HepG2 (cell line): Measurements from ENCODE around the gene RTN4. TPM values are rescaled to one million over a fixed set of nuclear protein-coding genes. Genes with fewer than 3 reads are reported as not detected.

Source experiments
- ATAC-seq: fragments of 200-7000 bp; cut with Tn5 transposase; 3 replicates; pipeline ENCODE4 v1.9.1; 2020; ENCODE audit warnings: mild to moderate bottlenecking, moderate library complexity
- BruUV-seq: library from RNA; stranded (reverse); fragments of 400-500 nt; replicated peaks from 2 replicates; lab custom pipeline; 2021; lab: Mats Ljungman, UMichigan
- CTCF ChIA-PET: fragments of 300-600 bp; formaldehyde crosslinking; extraction: SDS; loops from one replicate; lab custom pipeline; 2021; ENCODE audit warnings: low total read pairs, inconsistent platforms, low intra/inter-chr PET ratio; lab: Yijun Ruan, JAX
- POLR2A ChIA-PET: fragments of 350-600 bp; sonication (Branson Sonifier 250); formaldehyde crosslinking; loops from one replicate; lab custom pipeline; 2020; ENCODE audit warnings: antibody characterized with exemption, inconsistent platforms; lab: Yijun Ruan, JAX
- DNase-seq: peaks from one replicate; pipeline ENCODE4 v3.0.0-alpha.2; 2015; ENCODE audit warnings: low spot score
- FAIRE-seq: peaks from 3 replicates; lab custom pipeline; 2011; peaks lifted over from hg19 to GRCh38; lab: Jason Lieb, UNC
- H2AFZ ChIP-seq: one replicate; pipeline ENCODE4 v1.6.1; 2011; ENCODE audit warnings: low read length, inconsistent platforms
- H3K27ac ChIP-seq: fragments of 300-600 bp; 3 replicates; pipeline ENCODE4 v1.8.0; 2011; ENCODE audit warnings: mixed run types, mild to moderate bottlenecking, mixed read lengths, low read length, inconsistent platforms; ENCODE audit not compliant: insufficient read depth; ENCODE audit errors: extremely low read length
- H3K27me3 ChIP-seq, 2 experiments: fragments of 200-600 bp in 1 of 2; 2 replicates in 1 of 2; 3 replicates in 1 of 2; pipeline versions ENCODE4 v1.6.0 to v1.8.0; 2011; ENCODE audit warnings: low read length in 2 of 2, mild to moderate bottlenecking in 2 of 2, moderate library complexity in 2 of 2, inconsistent platforms in 1 of 2; ENCODE audit not compliant: insufficient read depth in 2 of 2, control insufficient read depth in 1 of 2
- H3K36me3 ChIP-seq, 2 experiments: fragments of 200-600 bp in 1 of 2; replicated peaks in 1 of 2; 2 replicates in 1 of 2; 3 replicates in 1 of 2; pipeline versions ENCODE4 v1.5.1 to v1.8.0; 2011; ENCODE audit warnings: low read length in 2 of 2, inconsistent platforms in 1 of 2; ENCODE audit not compliant: insufficient read depth in 2 of 2, control insufficient read depth in 1 of 2
- H3K4me1 ChIP-seq: 2 replicates; pipeline ENCODE4 v1.5.1; 2012; ENCODE audit warnings: low read length, inconsistent platforms; ENCODE audit not compliant: insufficient read depth
- H3K4me2 ChIP-seq: 2 replicates; pipeline ENCODE4 v1.6.0; 2011; ENCODE audit warnings: low read depth, low read length, inconsistent platforms
- H3K4me3 ChIP-seq, 3 experiments: fragments of 200-600 bp in 1 of 3; sonication (generic), shearing (Covaris generic) in 1 of 3; replicated peaks in 1 of 3; 2 replicates each; pipeline ENCODE4 v1.5.1; 2011 to 2016; ENCODE audit warnings: low read length in 3 of 3, inconsistent platforms in 2 of 3, low read depth in 2 of 3, mild to moderate bottlenecking in 2 of 3, control low read depth in 1 of 3, mixed read lengths in 1 of 3; ENCODE audit not compliant: insufficient read depth in 1 of 3
- H3K79me2 ChIP-seq: one replicate; pipeline ENCODE4 v1.6.1; 2011; ENCODE audit warnings: low read length, inconsistent platforms; ENCODE audit not compliant: insufficient read depth
- H3K9ac ChIP-seq: 2 replicates; pipeline ENCODE4 v1.6.0; 2011; ENCODE audit warnings: mild to moderate bottlenecking, low read depth, low read length, inconsistent platforms; ENCODE audit not compliant: insufficient read depth
- H3K9me3 ChIP-seq: 2 replicates; pipeline ENCODE4 v1.5.1; 2012; ENCODE audit warnings: mild to moderate bottlenecking, low read length
- H4K20me1 ChIP-seq: 2 replicates; pipeline ENCODE4 v1.6.0; 2011; ENCODE audit warnings: inconsistent platforms, mild to moderate bottlenecking, low read length, moderate library complexity; ENCODE audit not compliant: insufficient read depth
- ATF7 ChIP-seq, 2 experiments: fragments of 450-650 bp in 1 of 2; sonication (generic) in 1 of 2; formaldehyde crosslinking in 1 of 2; IDR thresholded peaks; 2 replicates each; pipeline versions ENCODE4 v1.4.0 to v1.6.1; 2016 to 2020; ENCODE audit warnings: antibody characterized with exemption in 1 of 2, mild to moderate bottlenecking in 1 of 2, missing genetic modification reagents in 1 of 2
- JUND ChIP-seq: sonication (generic); formaldehyde crosslinking; IDR thresholded peaks from 2 replicates; pipeline ENCODE4 v1.8.0; 2022; ENCODE audit warnings: mild to moderate bottlenecking, missing genetic modification reagents
- MED13 ChIP-seq: sonication (generic); formaldehyde crosslinking; IDR thresholded peaks from 2 replicates; pipeline ENCODE4 v1.5.0; 2020; ENCODE audit warnings: missing genetic modification reagents
- MLX ChIP-seq: IDR thresholded peaks from 2 replicates; pipeline ENCODE4 v1.6.1; 2016
- MYC ChIP-seq: sonication (generic); formaldehyde crosslinking; IDR thresholded peaks from 2 replicates; pipeline ENCODE4 v1.9.0; 2021; ENCODE audit warnings: missing genetic modification reagents, borderline replicate concordance
- PRMT3 ChIP-seq: sonication (generic); formaldehyde crosslinking; IDR thresholded peaks from 2 replicates; pipeline ENCODE4 v1.8.1; 2022; ENCODE audit warnings: low read depth, mild to moderate bottlenecking, moderate library complexity, missing genetic modification reagents, borderline replicate concordance
- REPIN1 ChIP-seq: sonication (generic); formaldehyde crosslinking; IDR thresholded peaks from 2 replicates; pipeline ENCODE4 v1.8.0; 2022; ENCODE audit warnings: missing genetic modification reagents, low read depth, mild to moderate bottlenecking, borderline replicate concordance
- SOX13 ChIP-seq, 3 experiments: fragments of 450-650 bp in 1 of 3; sonication (generic) in 1 of 3; formaldehyde crosslinking in 1 of 3; IDR thresholded peaks in 2 of 3; conservative IDR thresholded peaks in 1 of 3; 2 replicates each; pipeline versions ENCODE4 v1.5.0 to v1.6.1; 2016 to 2020; ENCODE audit warnings: antibody characterized with exemption in 1 of 3, mild to moderate bottlenecking in 1 of 3, missing compliant biosample characterization in 1 of 3, missing genetic modification reagents in 1 of 3, moderate library complexity in 1 of 3
- SP5 ChIP-seq: IDR thresholded peaks from 2 replicates; pipeline ENCODE4 v1.6.1; 2016; ENCODE audit warnings: low read depth, borderline replicate concordance
- SRSF9 ChIP-seq: fragments of 200-400 bp; formaldehyde crosslinking; IDR thresholded peaks from 2 replicates; pipeline ENCODE4 v1.6.1; 2018; ENCODE audit warnings: borderline replicate concordance, mild to moderate bottlenecking, low read depth, low read length; ENCODE audit not compliant: insufficient read depth, poor library complexity, severe bottlenecking
- TBP ChIP-seq: sonication (generic); formaldehyde crosslinking; IDR thresholded peaks from 2 replicates; pipeline ENCODE4 v1.5.0; 2020; ENCODE audit warnings: missing genetic modification reagents
- ZBTB44 ChIP-seq: sonication (generic); formaldehyde crosslinking; IDR thresholded peaks from 2 replicates; pipeline ENCODE4 v1.4.0; 2020; ENCODE audit warnings: missing genetic modification reagents
- ZNF235 ChIP-seq: sonication (generic); formaldehyde crosslinking; IDR thresholded peaks from 2 replicates; pipeline ENCODE4 v1.8.1; 2023; ENCODE audit warnings: mild to moderate bottlenecking, missing genetic modification reagents, borderline replicate concordance
- ZNF414 ChIP-seq: sonication (generic); formaldehyde crosslinking; IDR thresholded peaks from 2 replicates; pipeline ENCODE4 v1.5.0; 2020; ENCODE audit warnings: missing genetic modification reagents
- ZNF644 ChIP-seq: IDR thresholded peaks from 2 replicates; pipeline ENCODE4 v1.6.1; 2016; ENCODE audit warnings: low read depth
- ZNF776 ChIP-seq: sonication (generic); formaldehyde crosslinking; IDR thresholded peaks from 2 replicates; pipeline ENCODE4 v1.4.0; 2020; ENCODE audit warnings: mild to moderate bottlenecking, missing genetic modification reagents
- WGBS: methylation state at CpG from one replicate; pipeline ENCODE4 v1.1.6; 2017; ENCODE audit warnings: low lambda C conversion rate; 5-methylcytosine and 5-hydroxymethylcytosine counted together
- in situ Hi-C: cut with HindIII; loops from 2 replicates; pipeline ENCODE4 v1.10.0; 2017; ENCODE audit warnings: low pct_unique_long_range_greater_than_20kb; ENCODE audit not compliant: extremely low pct_ligation_motif_present
- intact Hi-C: fragments of 100-400 bp; cut with micrococcal nuclease; formaldehyde crosslinking; loops from one replicate; pipeline ENCODE4 v1.10.0; 2022; ENCODE audit not compliant: unreplicated experiment
- polyA plus RNA-seq, 8 experiments: library from polyadenylated mRNA; depleted of rRNA in 3 of 8; stranded (reverse) in 7 of 8; unstranded in 1 of 8; fragments of >200 nt; fragmentation: Illumina TruSeq in 4 of 8; extraction: Trizol in 4 of 8; gene quantifications; 2 replicates each; pipeline versions ENCODE4 v1.2.1 to v1.2.3, GENCODE V29; 2011 to 2016; ENCODE audit warnings: low read depth in 4 of 8, missing spikeins in 1 of 8, mixed read lengths in 1 of 8; ENCODE audit not compliant: insufficient read depth in 1 of 8
- total RNA-seq, 5 experiments: library from RNA; depleted of rRNA; stranded (reverse); fragments of >200 nt; fragmentation: Illumina TruSeq; extraction: Trizol; gene quantifications; 2 replicates each; pipeline ENCODE4 v1.2.3, GENCODE V29; 2016; ENCODE audit warnings: low read depth in 1 of 5
- TF ChIP-seq, protein P1 (sequence below): sonication (generic); formaldehyde crosslinking; conservative IDR thresholded peaks from 2 replicates; pipeline ENCODE4 v1.4.0; 2020; ENCODE audit warnings: missing genetic modification reagents
- TF ChIP-seq, protein P2 (sequence below): sonication (generic); formaldehyde crosslinking; IDR thresholded peaks from 2 replicates; pipeline ENCODE4 v1.4.0; 2020; ENCODE audit warnings: missing genetic modification reagents

Gene RTN4
- total and polyA plus RNA-seq, 2 of the 13 experiments (the other 11 are each of a cell fraction or from before 2014, with no cell fraction given), result 98.4 to 133 TPM

- peaks cover 99% of the 10 kb centered on the region for H3K79me2 ChIP-seq
- no TSS peak for BruUV-seq
- peak; percentile 89 for ATAC-seq
- H3K9ac ChIP-seq, result no peak overlapping the region
- no peak overlapping the region for H2AFZ ChIP-seq
- H3K27ac ChIP-seq, result peak overlapping the region; percentile 57
- H3K4me1 ChIP-seq, result peaks cover 61% of the 10 kb centered on the region
- peak; percentile 81 for DNase-seq
- H3K27me3 ChIP-seq, result no peaks in the 10 kb centered on the region
- H4K20me1 ChIP-seq, result peaks cover 35% of the 10 kb centered on the region
- intact Hi-C loops, result no loop called here
- FAIRE-seq, result peak; percentile 71
- H3K4me2 ChIP-seq, result peak overlapping the region; percentile 26
- ChIA-PET CTCF (no interaction called here), POLR2A (interaction anchor here (0.9 to 1.7 kb wide), 3 partner anchors 22 to 206 kb away, joined by 4 to 10 read pairs (median 7); partner anchors contain the start of genes RPS27A and RTN4)
- 44% methylated on average over 2 of the region's 2 CpGs for WGBS
- no peaks in the 10 kb centered on the region for H3K36me3 ChIP-seq
- H3K9me3 ChIP-seq, result no peaks in the 10 kb centered on the region
- H3K4me3 ChIP-seq, result no peak overlapping the region
- in situ Hi-C loops, result no loop called here
- TF ChIP-seq SOX13 (IDR thresholded peaks at IDR 0.05), result no peak
- peak in 1 of 2 experiments; percentile 77; a peak in 2 of 4 replicates for TF ChIP-seq SOX13 (CRISPR knock-in tag; conservative IDR thresholded peaks at IDR 0.05 in 1 of 2, IDR thresholded peaks at IDR 0.05 in 1 of 2)
- TF ChIP-seq ZNF644 (CRISPR knock-in tag), result peak; percentile 87
- TF ChIP-seq SRSF9, result no peak
- TF ChIP-seq ZNF414 (CRISPR knock-in tag), result no peak
- TF ChIP-seq, protein P1, sequence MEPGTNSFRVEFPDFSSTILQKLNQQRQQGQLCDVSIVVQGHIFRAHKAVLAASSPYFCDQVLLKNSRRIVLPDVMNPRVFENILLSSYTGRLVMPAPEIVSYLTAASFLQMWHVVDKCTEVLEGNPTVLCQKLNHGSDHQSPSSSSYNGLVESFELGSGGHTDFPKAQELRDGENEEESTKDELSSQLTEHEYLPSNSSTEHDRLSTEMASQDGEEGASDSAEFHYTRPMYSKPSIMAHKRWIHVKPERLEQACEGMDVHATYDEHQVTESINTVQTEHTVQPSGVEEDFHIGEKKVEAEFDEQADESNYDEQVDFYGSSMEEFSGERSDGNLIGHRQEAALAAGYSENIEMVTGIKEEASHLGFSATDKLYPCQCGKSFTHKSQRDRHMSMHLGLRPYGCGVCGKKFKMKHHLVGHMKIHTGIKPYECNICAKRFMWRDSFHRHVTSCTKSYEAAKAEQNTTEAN (CRISPR knock-in tag), result 0 out of 2 replicates have a peak, but pooled peaks have one; percentile 35
- TF ChIP-seq ZNF776 (CRISPR knock-in tag), result no peak
- TF ChIP-seq JUND (CRISPR knock-in tag), result no peak
- TF ChIP-seq, protein P2, sequence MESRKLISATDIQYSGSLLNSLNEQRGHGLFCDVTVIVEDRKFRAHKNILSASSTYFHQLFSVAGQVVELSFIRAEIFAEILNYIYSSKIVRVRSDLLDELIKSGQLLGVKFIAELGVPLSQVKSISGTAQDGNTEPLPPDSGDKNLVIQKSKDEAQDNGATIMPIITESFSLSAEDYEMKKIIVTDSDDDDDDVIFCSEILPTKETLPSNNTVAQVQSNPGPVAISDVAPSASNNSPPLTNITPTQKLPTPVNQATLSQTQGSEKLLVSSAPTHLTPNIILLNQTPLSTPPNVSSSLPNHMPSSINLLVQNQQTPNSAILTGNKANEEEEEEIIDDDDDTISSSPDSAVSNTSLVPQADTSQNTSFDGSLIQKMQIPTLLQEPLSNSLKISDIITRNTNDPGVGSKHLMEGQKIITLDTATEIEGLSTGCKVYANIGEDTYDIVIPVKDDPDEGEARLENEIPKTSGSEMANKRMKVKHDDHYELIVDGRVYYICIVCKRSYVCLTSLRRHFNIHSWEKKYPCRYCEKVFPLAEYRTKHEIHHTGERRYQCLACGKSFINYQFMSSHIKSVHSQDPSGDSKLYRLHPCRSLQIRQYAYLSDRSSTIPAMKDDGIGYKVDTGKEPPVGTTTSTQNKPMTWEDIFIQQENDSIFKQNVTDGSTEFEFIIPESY (CRISPR knock-in tag), result peak; percentile 4; the same call in 1 of the 2 replicates
- TF ChIP-seq MED13 (CRISPR knock-in tag), result no peak
- no peak for TF ChIP-seq MYC
- peak; percentile 65; the same call in 1 of the 2 replicates for TF ChIP-seq REPIN1 (CRISPR knock-in tag)
- no peak for TF ChIP-seq TBP
- peak; percentile 59; the same call in 1 of the 2 replicates for TF ChIP-seq MLX
- no peak for TF ChIP-seq ATF7 (IDR thresholded peaks at IDR 0.05)
- TF ChIP-seq ATF7 (CRISPR knock-in tag; IDR thresholded peaks at IDR 0.05), result no peak
- no peak for TF ChIP-seq SP5 (CRISPR knock-in tag)
- TF ChIP-seq ZNF235 (CRISPR knock-in tag), result no peak
- TF ChIP-seq PRMT3 (CRISPR knock-in tag), result no peak
- TF ChIP-seq ZBTB44, result no peak
Observed at GRCh38 chr2:55026202-55026601, 24.0 kb downstream of the RTN4 start.
